Keratinocyte (primary cell): ENCODE data around the gene CDC42SE2.

Experiments
- EZH2 ChIP-seq: IDR thresholded peaks from one replicate; pipeline ENCODE4 v1.6.1; 2012; ENCODE audit warnings: inconsistent platforms, mild to moderate bottlenecking, low read length, moderate library complexity
- TF ChIP-seq, protein P1 (sequence below), 3 experiments: IDR thresholded peaks in 1 of 3; conservative IDR thresholded peaks in 1 of 3; optimal IDR thresholded peaks in 1 of 3; 2 replicates in 2 of 3; 3 replicates in 1 of 3; pipeline versions ENCODE3 to v1.5.1; 2011; ENCODE audit warnings: low read length in 3 of 3, mild to moderate bottlenecking in 3 of 3, moderate library complexity in 2 of 3, control low read depth in 1 of 3, inconsistent platforms in 1 of 3; ENCODE audit not compliant: insufficient read depth in 2 of 3; ENCODE audit errors: extremely low read depth in 1 of 3

- TF ChIP-seq, protein P1, sequence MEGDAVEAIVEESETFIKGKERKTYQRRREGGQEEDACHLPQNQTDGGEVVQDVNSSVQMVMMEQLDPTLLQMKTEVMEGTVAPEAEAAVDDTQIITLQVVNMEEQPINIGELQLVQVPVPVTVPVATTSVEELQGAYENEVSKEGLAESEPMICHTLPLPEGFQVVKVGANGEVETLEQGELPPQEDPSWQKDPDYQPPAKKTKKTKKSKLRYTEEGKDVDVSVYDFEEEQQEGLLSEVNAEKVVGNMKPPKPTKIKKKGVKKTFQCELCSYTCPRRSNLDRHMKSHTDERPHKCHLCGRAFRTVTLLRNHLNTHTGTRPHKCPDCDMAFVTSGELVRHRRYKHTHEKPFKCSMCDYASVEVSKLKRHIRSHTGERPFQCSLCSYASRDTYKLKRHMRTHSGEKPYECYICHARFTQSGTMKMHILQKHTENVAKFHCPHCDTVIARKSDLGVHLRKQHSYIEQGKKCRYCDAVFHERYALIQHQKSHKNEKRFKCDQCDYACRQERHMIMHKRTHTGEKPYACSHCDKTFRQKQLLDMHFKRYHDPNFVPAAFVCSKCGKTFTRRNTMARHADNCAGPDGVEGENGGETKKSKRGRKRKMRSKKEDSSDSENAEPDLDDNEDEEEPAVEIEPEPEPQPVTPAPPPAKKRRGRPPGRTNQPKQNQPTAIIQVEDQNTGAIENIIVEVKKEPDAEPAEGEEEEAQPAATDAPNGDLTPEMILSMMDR (optimal IDR thresholded peaks at IDR 0.05 in 1 of 3, IDR thresholded peaks at IDR 0.05 in 1 of 3, conservative IDR thresholded peaks at IDR 0.05 in 1 of 3; ENCODE audit: extremely low read depth in 1 of 3, insufficient read depth in 2 of 3, low read length in 3 of 3) = no peak
- no peak for TF ChIP-seq EZH2
These were observed 49.1 kb upstream of the CDC42SE2 start for GRCh38 chr5:131214609-131215227.
